GM18870 (cell line): Measurements from ENCODE around the gene MANBA.

Experiments used
- ATAC-seq: cut with Tn5 transposase; IDR thresholded peaks from one replicate; pipeline ENCODE4 v1.9.1; 2021; ENCODE audit warnings: moderate library complexity; ENCODE audit not compliant: unreplicated experiment

The MANBA gene

DNA sequence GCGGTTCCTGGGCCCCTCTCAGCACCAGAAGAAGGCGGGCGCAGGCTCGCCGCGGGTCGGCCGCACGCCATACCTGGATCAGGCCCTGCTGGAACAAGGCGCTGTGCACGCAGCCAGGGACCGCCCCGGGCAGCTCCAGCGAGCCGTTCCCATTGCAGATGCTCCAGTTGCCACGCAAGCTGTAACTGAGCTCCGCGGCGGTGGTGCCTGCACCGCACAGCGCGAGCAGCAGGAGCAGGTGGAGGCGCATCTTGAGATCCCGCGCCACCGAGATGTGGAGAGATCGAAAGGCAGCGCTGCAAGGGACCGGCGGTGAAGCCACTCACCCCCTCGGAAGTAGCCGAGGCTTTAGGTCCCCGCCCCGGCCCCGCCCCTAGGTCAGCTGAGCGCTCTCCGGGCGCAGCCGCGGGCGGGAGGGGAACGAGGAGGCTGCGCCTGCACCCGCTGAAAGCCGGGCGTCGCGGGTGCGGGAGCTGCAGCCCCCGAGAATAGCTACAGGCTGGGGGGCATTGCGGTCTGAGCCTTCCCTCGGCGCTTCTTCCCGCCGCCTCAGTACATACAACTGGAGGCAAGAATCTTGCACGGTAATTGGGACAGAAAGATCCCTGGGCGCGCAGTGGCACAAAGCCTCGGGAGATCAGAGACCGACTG is at the start of gene MANBA:
Gene MANBA, minus strand, starts transcription at position 324 of the 651 bp plus-strand sequence. Its CDS starts 74 bp downstream, at position 250.
- peak; percentile 79 for ATAC-seq

DNA sequence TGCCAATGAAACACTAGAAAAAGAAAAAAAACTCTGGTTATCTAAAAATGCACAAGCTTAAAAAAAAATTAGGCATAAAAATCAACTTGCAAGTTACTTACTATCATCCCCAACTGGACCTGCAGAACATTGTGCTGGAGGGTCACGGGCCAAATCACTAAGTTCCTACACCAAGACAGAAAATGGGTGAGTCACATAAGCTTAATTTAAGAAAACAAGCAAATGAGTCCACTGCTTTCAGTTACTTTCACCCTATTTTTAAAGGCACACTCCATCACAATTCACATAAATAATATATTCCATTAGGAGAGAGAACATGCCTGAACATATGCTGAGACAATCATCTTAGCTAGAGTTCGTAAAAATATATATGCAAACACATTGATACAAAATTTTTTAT is 48.9 kb upstream of the MANBA start:
- ATAC-seq: no peak

DNA sequence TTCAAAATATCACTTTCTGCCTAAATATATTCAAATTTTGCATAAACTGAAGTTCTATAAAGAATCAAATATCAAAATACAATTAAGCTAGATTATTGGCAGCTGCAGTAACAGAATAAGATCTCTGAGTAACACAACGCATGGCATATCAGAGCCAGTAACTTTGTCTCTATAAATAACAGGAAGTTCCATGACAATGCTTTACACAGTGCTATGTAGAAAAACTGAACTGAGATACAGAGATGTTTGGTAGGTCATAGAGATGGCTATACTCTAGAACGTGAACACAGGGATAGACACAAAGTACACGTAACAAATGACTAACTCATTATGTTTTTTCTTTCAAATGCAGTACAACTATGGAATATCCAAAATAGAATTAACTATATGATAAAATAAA is 48.4 kb upstream of the MANBA start:
- ATAC-seq: peak; percentile 64

DNA sequence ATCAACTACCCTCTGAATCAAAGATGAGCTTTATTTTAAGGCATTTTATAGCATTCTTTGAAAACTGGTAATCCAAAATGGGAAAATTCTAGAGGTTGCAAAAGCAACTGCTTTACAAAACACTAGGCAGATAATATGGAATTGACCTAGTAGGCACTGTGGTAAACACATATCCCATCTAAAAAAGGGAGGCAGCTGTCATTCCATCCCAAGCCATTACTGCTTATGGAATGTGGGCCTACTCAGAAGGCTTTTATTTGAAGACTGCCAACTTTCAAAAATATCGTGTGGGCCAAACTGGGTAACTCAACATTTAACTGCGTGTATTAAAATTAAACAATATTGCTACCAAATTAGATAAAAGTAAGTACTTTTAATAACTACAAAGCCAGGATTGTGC is 47.2 kb upstream of the MANBA start:
- ATAC-seq: no peak

DNA sequence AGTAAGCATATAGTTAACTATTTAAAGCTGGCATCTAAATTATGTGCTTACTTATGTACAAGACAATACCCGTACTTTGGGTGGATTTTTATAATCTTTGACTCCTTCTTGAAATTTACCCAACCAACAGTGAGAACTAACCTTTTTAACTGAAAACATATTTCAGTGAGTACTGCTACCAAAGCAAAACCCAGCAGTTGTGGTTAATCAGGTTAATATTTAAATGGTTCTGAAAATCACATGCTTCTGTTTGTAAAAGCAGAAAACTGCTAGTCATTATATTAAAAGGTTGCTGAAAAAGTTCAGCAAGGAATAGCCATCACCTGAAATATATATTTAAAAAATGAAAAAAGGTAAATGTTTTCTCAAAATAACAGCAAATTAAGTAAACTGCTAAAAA is 46.6 kb upstream of the MANBA start:
- ATAC-seq: peak; percentile 52

DNA sequence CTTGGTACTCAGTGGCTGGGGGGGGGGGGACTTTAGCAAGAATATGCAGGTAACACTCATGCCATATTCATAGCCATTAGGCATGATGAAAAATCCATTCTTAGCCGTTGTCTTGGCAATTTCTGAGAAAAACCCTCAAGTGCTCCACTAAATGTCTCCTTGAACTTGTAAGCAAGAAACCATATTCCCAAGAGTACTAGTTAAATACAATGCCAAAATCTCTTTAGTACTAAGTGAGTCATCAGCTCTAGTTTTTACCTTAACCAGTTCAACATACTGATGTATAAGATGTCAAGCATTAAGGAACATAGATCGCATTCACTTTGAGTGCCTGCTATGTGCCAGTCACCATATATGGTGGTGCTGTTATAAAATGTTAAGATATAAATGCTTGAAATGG is 39.0 kb upstream of the MANBA start:
- ATAC-seq: no peak

DNA sequence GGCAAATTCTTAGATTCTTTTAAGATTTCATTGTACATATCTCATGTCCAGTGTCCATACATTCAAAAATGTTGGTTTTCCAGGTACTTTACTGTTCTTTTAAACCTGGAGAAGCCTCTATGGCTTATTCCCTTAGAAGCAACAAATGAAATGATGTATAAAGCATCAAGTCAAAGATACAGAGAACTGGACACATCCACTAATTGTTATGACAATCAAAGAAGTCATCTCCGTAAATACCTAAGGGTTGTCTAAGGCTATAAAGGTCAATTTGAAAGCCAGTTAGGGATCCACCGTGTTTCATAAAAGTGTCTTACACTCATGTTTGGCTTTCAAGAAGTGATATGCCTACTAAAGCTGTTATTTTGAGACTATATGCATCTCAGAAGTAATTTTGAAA is 34.2 kb upstream of the MANBA start:
- no peak for ATAC-seq

DNA sequence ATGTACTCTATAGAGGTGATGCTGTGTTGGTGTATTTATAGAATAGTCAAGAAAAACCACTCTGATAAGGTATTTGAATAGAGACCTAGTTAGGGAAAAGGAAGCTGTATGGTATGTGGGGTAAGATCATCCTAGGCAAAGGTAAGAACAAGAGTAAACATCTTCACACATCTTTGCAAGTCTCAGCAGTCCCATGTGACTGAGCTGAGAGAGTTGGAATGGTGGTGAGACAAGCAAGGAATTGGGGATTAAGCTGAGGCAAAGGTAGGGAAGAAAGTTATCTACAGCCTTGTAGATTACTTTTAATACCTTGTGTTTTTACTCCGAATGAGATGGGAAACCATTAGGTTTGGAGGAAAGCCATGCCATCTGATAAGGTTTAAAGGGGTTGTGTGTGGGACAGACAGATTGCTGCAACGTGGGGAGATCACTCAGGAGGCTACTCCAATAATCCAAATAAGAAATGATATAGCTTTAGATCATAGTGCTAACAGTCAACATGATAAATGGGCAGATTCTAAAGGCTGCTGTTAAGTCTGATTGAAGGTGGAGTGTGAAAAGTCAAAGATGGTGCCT is 31.7 kb upstream of the MANBA start:
- ATAC-seq: no peak

DNA sequence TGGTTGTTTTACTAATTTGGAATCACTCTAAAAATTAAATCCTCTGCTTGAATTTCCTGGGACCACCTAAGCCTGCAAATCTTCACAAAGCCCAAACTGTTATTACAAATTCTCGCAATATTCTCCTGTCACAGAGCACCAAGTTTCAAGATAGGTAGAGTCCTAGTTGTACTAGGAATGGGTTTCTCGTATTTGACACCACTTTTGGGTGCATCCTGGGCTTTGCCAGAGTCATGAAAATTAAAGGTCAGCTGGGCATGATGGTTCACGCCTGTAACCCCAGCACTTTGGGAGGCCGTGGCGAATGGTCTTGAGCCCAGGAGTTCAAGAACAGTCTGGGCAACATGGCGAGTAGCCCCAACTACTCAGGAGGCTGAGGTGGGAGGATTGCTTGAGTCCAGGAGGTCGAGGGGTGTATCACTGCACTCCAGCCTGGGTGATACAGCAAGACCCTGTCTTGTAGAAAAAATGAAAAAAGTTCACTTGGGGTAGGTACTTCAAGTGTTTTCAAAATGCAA is 30.6 kb upstream of the MANBA start:
- ATAC-seq: no peak

DNA sequence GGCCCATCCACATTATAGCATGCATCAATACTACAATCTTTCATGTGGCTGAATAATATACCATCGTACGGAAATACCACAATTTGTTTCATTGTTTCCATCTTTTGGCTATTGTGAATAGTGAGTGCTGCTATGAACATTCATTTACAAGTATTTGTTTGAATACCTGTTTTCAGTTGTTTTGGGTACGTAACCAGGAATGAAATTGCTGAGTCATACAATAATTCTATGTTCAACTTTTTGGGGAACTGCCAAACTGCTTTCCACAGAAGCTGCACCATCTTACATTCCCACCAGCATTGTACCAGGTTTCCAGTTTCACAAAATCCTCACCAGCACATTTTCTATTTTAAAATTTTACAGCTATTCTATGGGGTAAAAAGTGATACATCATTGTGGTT is 28.5 kb upstream of the MANBA start:
- ATAC-seq: no peak

DNA sequence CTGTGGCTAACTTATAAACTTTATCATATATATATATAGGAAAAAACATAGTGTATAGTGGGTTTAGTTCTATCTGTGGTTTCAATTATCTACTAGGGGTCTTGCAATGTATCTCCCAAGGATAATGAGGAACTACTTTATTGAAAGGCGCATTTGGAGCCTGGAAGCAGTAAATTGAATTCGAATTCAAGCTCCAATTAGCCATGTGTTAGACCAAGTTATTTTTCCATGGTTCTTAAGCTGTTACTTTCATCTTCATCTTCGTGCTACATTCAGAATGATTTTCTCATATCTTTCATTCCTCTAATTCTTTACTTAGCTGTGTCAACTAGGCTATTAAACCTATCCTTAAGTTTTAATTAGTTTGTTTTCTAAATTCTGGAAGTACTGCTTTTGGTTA is 27.2 kb upstream of the MANBA start:
- no peak for ATAC-seq

DNA sequence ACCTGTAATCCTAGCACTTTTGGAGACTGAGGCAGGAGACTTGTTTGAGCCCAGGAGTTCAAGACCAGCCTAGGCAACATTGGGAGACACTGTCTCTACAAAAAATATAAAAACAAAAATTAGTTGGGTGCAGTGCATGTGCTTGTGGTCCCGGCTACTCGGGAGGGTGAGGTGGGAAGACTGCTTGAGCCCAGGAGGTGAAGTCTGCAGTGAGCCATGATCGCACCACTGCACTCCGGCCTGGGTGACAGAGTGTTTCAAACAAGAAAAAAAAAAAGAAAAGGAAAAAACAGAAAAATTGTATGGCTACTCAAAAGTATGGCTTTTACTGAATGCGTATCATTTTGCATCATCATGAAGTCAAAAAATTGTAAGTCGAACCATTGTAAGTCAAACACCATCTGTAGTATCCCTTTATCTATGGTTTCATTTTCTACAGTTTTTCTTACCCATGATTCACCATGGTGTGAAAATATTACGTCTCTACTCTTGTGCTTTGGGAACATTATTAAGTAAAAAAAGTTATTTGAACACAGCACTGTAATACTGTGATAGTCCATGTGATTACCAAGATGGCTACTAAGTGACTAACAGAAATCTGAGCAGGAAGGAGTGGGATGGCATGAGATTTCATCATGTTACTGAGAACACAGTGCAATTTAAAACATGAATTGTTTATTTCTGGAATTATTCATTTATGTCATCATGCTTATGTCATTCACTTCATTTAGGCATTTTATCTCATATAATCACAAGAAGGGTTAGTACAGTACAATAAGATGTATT is 26.5 kb upstream of the MANBA start:
- no peak for ATAC-seq

DNA sequence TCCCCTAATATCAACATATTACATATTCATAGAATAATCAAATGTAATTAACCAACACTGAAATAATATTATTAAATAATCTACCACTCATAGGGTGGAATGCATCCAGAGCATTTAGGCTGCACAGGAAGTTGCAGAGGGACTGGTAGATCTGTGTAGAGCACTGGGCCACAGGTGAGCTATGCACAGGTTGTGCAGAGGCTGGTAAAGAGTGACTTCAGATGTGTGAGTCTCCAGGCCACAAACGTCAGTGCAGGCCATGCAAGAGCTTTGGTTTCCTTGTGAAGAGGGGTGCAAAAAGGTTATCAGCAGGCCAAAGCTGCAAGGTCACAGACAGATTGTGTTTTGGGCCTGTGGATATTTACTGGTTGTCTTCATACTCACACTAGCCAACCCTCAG is 25.5 kb upstream of the MANBA start:
- ATAC-seq: no peak

DNA sequence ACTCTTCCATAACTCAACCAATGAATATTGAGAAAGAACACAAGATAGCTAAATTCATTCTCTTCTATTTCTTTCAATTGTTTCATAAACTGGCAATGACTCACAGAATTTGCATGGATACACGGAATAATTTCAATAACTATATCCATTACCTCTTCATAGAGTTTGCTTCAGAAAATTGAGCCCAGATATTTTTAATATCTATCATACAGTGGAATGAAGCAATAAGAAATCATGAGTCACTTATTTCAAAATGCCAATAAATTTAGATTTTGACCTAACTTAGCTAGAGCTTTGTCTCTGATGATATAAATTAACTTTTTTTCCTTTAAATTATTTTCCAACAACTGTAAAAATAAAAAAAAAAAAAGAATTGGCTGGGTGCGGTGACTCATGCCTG is 22.2 kb upstream of the MANBA start:
- no peak for ATAC-seq

DNA sequence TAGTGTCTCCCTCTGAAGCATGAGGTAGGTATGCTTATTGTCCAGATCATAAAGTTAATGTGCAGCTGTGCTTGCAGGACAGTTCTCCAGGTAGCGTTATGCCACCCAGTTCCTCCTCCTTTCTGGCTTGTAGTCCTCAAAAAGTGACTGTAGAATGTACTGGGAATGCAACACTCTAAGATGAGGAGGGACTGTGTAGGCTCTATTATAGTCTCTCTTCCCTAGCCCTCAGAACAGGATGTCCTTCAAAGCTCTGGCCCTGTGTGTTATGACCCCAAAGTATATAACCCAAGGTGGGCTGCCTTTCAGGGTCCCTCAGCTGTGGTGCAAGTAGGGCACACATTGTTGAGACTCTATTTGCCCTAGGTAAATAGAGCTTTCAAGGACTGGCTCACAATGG is 20.8 kb upstream of the MANBA start:
- ATAC-seq: no peak

DNA sequence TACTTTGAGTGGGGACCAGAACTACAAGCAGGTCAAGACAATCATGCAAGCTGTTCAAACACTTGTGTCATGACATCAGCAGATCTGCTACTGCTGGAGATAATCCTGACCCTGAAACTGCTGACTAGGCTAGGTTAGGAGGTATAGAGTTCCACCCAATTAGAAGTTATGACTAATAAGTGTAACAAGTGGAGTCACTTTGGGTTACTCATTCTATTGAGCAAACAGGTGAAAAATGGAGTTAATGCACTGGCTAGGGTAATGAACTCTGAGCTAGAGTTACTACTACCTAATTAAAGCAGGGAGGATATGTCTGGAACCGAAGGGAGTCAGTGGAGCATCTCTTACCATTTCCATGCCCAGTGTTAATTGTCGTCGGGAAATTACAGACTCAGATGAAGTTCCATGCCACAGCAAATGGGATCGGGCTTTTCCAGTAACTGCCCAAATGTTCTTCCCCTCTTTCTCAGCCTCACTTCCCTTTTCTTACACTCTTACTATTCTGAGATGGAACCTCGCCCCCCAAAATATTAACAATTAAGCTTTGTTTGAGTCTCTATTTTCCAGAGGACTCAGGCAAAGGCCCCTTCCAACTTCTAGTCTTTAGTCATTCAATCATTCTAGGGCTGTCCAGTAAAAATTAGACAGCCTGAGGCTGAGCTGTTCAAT is 19.8 kb upstream of the MANBA start:
- no peak for ATAC-seq

DNA sequence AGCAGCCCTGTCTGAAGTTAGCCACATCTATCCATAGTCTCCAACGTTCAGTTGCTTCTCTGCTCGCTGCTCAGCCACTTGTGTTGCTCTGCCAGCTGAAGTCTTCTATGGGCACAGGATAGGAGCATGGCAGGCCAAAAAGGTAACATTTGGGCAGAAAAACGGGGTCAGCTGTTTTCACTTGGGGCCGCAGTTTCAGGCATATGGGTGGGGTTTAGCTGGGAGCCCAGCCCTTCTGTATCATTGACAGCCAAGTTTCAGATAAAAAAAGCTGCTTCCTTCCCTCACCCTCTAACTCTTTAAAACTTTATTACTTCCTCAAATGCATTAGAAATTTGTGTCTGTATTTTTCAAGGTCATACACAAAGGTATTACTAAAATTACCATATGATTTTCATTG is 18.4 kb upstream of the MANBA start:
- no peak for ATAC-seq

DNA sequence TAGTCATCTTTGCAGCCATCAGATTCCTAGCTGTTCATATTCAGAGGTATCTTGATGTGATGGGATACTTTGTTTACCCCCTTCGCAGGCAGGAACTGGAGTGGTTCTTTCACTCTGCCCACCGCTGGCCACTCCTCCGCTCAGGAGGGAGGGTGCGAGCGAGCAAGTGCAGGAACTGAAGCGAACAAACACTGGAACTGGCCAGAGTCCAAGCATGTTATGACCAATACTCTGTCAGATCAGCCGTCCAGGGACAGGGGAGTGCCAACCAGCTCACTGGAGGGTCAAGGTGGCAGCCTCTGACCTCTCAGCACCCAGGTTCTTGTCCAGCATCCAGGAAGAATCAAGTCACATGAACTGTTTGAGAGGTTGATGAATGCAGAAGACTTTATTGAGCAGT is 18.0 kb upstream of the MANBA start:
- no peak for ATAC-seq

DNA sequence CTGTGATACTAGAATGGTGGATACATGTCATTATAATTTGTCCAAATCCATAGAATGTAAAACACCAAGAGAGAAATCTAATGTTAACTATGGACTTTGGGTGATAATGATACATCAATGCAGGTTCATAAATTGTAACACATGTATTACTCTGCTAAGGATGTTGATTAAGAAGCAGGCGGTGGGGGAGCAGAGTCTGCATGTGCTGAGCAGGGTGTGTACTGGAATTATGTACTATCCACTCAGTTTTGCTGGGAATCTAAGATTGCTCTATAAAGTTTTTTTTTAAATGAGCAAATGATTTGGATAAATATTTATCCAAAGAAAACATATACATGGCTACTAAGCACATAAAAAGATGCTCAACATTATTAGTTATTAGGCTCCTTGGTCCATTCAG is 15.0 kb upstream of the MANBA start:
- ATAC-seq: no peak

DNA sequence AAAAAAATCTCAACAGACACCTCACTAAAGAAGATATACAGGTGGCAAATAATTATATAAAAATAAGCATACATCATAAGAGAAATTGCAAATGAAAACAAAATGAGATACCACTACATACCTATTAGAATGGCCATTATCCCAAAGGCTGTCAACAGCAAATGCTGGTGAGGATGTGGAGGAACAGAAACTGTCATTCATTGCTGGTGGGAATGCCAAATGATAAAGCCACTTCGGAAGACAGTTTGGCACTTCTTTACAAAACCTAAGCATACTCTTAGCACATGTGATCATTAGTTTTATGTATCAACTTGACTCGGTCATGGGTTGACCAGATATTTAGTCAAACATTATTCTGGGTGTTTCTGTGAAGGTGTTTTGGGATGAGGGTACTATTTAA is 13.5 kb upstream of the MANBA start:
- no peak for ATAC-seq

DNA sequence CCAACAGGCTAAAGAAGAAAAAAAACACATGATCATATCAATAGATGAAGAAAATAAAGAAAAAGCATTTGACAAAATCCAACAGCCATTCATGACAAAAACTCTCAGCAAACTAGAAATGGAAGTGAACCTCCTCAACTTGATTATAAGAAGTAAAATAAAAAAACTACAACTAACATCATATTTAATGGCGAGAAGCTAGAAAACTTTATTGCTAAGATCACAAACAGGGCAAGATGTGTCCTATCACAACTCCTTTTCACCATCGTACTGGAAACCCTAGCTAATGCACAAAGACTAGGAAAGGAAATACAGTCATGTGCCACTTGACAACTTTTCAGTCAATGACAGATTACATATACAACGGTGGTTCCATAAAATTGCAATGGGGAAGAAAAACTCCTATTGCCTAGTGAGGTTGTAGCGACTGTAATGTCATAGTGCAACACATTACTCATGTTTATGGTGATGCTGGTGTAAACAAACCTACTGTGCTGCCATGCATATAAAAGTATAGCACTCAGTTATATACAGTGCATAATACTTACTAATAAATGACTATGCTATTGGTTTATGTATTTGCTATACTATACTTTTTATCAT is 12.1 kb upstream of the MANBA start:
- ATAC-seq: no peak
